Ishikawa (cell line): ENCODE data around the gene ECSCR.

Source experiments
- CEBPB ChIP-seq: IDR thresholded peaks from 2 replicates; pipeline ENCODE4 v1.6.1; 2012
- EGR1 ChIP-seq: IDR thresholded peaks from 2 replicates; pipeline ENCODE4 v1.6.1; 2012
- RAD21 ChIP-seq: IDR thresholded peaks from 2 replicates; pipeline ENCODE4 v1.6.1; 2012; ENCODE audit warnings: low read depth
- TAF1 ChIP-seq: IDR thresholded peaks from 2 replicates; pipeline ENCODE4 v1.6.1; 2012; ENCODE audit warnings: low read depth, mild to moderate bottlenecking
- TCF12 ChIP-seq: IDR thresholded peaks from 2 replicates; pipeline ENCODE4 v1.6.1; 2012; ENCODE audit warnings: low read depth
- USF1 ChIP-seq: IDR thresholded peaks from 2 replicates; pipeline ENCODE4 v1.6.1; 2012
- ZBTB7A ChIP-seq: IDR thresholded peaks from 2 replicates; pipeline ENCODE4 v1.6.1; 2012; ENCODE audit warnings: low read depth
- TF ChIP-seq, protein P1 (sequence below): IDR thresholded peaks from 2 replicates; pipeline ENCODE4 v1.6.1; 2012; ENCODE audit warnings: low read depth, mild to moderate bottlenecking

GRCh38 chr5:139472386-139473030 is 10.0 kb upstream of the ECSCR start:
- TF ChIP-seq ZBTB7A (no peak), TCF12 (no peak), USF1 (no peak), TAF1 (no peak), RAD21 (no peak), EGR1 (no peak), CEBPB (no peak)
- TF ChIP-seq, protein P1, sequence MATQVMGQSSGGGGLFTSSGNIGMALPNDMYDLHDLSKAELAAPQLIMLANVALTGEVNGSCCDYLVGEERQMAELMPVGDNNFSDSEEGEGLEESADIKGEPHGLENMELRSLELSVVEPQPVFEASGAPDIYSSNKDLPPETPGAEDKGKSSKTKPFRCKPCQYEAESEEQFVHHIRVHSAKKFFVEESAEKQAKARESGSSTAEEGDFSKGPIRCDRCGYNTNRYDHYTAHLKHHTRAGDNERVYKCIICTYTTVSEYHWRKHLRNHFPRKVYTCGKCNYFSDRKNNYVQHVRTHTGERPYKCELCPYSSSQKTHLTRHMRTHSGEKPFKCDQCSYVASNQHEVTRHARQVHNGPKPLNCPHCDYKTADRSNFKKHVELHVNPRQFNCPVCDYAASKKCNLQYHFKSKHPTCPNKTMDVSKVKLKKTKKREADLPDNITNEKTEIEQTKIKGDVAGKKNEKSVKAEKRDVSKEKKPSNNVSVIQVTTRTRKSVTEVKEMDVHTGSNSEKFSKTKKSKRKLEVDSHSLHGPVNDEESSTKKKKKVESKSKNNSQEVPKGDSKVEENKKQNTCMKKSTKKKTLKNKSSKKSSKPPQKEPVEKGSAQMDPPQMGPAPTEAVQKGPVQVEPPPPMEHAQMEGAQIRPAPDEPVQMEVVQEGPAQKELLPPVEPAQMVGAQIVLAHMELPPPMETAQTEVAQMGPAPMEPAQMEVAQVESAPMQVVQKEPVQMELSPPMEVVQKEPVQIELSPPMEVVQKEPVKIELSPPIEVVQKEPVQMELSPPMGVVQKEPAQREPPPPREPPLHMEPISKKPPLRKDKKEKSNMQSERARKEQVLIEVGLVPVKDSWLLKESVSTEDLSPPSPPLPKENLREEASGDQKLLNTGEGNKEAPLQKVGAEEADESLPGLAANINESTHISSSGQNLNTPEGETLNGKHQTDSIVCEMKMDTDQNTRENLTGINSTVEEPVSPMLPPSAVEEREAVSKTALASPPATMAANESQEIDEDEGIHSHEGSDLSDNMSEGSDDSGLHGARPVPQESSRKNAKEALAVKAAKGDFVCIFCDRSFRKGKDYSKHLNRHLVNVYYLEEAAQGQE: no peak
